GM19238 (cell line): ENCODE measurements around the gene DOCK8.

Source experiments
- DNase-seq: peaks from one replicate; pipeline ENCODE4 v3.0.0; 2011; ENCODE audit warnings: low spot score; ENCODE audit not compliant: insufficient read length

The DOCK8 gene

DNA sequence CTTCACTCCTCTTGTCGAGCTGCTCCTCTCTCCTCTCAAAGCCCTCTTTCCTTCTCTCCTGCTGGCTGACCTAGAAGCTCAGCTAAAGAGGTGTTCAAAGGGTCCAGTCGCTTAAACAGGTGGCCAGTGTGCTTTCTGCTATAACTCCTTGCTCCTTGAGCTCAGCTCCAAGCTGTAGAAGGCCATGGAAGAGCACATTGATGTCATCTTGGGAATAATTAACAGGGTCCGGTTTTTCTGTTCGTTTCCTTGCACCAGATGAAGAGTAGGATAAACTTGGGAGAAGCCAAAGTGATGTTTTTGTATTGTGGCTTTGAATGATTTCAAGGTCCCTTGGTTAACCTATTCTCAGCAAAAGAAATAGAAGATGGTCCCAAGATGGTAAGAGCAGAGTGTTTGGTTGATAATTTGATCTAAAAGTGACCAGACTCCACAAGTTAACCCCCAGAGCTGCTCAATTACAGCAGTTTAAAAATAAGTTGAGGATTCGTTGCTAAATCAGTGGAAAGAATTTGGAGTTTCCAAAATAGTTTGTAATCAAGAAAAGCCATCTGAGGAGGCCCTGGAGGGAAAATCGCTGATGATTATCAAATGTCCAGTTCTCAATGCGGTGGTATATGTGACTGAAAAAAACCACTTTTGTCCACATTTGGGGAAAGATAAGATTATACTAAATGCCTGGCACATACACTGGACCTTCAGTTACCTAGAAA lies 148.1 kb downstream of the DOCK8 start:
- DNase-seq, result no peak

- DNase-seq, result no peak
Observed at GRCh38 chr9:363274-363612, 148.6 kb downstream of the DOCK8 start.

DNA sequence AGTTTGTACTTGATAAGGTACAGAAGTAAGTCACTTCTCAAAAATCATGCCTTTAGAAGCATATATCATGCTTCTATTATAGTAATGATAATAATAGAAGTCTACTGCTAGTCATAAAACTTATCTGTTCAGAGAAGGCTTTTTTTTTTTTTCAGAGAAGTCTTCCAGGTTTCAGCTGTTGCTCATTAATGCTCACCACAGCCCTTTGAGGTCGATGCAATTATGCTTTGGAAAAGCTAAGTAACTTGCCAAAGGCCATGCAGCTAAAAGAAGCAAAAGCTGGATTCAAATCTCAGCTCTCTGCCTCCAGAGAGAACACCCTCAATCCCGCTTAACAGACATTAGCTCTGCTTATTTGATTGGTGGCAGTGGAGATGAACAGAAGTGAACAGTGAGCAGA lies 150.8 kb downstream of the DOCK8 start:
- no peak for DNase-seq

GRCh38 chr9:366620-367019 lies 152.0 kb downstream of the DOCK8 start:
- DNase-seq, result no peak

DNA sequence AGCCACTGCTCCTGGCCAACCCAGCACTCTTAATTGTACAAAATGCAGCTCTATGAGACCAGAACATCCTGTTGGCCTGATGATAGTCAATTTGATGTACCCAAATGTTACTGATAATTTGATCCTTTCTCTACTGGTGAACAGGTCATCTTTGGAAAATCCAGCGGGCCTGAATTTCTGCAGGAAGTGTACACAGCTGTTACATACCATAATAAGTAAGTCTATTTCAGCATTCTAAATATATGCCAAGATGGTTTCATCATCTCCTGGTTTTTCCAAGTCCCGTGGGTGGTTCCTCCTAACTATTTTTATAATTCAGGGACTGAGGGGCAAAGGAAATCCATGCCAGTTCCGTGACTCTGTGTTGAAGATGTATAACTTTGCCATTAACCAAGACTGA lies 155.4 kb downstream of the DOCK8 start:
- no peak for DNase-seq

DNA sequence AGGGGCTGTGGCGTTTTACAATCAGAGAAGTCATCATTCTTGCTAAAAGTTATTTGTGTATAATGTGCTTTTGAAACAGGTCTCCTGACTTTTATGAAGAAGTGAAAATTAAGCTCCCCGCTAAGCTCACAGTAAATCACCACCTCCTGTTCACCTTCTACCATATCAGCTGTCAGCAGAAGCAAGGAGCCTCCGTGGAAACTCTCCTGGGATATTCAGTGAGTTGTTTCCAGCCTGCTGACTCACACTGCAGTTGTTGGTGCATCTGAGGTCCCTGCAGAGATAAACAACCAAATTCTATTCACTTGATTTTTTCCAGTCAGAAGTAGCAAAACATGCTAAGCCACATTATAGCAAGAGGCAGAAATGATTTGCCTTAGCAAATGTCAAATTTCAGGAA lies 156.7 kb downstream of the DOCK8 start:
- DNase-seq, result no peak

DNA sequence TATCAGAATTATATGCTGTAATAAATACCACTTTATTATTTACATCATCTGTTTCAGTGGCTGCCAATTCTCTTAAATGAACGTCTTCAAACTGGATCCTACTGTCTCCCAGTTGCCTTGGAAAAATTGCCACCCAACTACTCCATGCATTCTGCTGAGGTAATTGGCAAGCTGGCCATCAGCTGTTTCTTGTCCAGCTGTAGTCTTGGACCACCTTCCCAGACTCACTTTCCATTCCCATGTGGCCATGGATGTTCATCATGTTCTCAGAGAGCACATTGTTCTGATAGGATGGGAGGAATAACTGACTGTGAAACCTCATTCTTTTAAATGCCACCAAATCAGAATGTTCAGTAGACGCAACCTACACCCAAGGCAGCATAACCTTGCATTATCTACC lies 157.5 kb downstream of the DOCK8 start:
- no peak for DNase-seq

GRCh38 chr9:373759-374206 lies 159.1 kb downstream of the DOCK8 start:
- no peak for DNase-seq

- no peak for DNase-seq
Observed at GRCh38 chr9:374736-375135, 160.1 kb downstream of the DOCK8 start.

DNA sequence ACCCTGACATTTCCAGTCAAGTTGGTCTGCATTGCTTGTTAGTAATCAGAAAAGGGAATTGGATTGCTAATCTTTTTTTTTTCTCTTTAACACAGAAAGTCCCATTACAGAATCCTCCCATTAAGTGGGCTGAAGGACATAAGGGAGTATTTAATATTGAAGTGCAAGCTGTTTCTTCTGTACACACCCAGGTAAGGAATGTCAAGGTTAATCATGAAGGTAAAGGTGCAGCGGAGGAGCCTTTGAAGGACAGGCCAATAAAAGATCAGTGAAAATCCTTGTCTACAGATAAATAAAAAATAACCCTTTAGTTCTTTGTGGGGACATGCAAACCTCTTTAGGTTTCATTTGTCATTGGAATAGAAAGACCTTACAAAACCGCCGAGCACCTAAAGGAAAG lies 161.4 kb downstream of the DOCK8 start:
- DNase-seq, result no peak

DNA sequence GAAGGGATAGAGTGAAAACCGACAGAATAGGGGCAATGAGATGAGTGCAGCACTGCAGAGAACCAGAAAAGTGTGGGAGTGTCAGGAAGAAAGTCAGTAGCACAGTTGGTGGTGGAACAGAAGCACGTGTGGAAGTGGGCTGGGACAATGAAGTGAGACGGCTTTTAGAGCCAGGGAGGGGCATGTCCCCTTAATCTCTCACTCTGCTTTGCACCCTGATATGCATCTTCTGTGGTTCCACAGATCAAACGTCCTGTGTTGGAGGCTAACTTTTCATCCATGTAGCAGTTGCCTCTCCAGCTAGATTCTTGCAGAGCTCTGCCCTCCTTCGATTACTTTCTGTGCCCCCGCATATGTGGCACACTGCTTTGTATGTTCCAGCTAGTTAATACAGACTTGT lies 163.6 kb downstream of the DOCK8 start:
- DNase-seq, result no peak

GRCh38 chr9:382383-382782 lies 167.7 kb downstream of the DOCK8 start:
- no peak for DNase-seq

- no peak for DNase-seq
Observed at GRCh38 chr9:385818-386398, 171.2 kb downstream of the DOCK8 start.

- no peak for DNase-seq
Observed at GRCh38 chr9:389159-389558, 174.5 kb downstream of the DOCK8 start.

- DNase-seq, result no peak
Observed at GRCh38 chr9:389758-390157, 175.1 kb downstream of the DOCK8 start.

DNA sequence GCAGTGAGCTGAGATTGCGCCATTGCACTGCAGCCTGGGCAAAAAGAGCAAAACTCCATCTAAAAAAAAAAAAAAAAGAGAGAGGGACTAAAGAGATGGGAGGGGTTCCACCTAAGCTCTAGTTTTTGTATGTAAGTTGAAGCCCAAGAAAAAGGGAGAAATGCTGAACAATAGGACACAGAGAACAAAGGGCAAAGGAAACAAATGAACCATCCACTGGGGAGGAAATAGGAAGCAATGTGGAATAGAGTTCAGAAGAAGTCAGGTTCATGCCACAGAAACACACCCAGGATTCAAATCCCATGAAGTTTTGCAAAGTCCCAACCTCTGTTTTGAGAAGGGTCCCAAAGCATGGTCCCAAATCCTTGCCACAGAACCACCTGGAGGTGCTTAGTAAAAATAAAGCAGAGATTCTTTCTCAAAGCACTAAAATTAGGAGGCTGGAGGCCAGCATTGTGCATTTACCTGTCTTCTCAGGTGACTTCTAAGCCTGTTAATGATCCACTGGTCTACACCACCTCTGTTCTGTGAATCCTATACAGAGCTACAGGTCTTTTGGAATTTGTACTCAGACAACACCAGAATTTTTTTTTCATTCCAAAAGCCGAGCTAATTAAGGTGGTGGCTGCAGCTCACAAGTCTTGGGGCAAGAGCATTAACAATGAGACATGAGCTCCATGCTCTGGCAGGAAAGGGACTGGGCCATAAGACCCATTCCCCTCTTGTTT lies 177.6 kb downstream of the DOCK8 start:
- no peak for DNase-seq

- DNase-seq, result no peak
Observed at GRCh38 chr9:394347-395052, 179.8 kb downstream of the DOCK8 start.

GRCh38 chr9:396396-396795 lies 181.7 kb downstream of the DOCK8 start:
- DNase-seq, result no peak

DNA sequence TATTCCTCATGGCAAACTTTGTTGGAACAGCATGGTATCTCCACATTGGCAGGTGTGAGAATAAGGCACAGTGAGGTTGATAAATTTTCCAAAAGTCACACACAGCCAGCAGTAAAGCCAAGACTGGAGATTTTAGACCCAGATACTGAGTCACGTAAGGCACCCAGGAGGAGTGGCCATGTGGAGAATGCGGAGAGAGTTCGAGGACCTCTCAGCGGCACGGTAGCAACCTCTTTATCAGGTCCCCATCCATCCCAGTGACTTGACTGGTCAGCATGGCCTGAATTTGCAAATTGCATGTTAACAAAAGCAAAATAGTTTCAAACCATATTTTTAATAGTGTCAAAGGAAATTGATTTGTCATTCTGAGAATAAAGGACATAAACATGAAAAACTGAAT lies 183.4 kb downstream of the DOCK8 start:
- DNase-seq, result no peak

DNA sequence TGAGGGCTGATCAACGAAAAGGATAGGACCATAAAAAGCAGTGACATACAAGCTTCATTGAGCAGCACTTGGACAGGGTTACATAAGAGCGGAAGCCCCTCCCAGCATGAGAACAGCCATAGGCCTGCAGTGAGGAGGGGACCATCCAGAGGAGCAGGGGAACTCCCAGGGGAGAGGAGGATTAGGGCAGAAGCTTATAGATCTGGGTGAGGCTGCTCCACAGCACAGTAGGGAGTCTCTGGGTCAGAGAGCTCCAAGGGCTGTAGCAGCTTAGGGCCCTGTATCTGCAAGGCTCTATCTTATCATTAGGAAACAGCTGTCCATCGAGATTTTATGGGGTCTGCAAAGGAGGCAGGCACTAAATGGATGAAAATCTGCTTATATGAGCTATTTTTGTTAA lies 186.6 kb downstream of the DOCK8 start:
- no peak for DNase-seq

DNA sequence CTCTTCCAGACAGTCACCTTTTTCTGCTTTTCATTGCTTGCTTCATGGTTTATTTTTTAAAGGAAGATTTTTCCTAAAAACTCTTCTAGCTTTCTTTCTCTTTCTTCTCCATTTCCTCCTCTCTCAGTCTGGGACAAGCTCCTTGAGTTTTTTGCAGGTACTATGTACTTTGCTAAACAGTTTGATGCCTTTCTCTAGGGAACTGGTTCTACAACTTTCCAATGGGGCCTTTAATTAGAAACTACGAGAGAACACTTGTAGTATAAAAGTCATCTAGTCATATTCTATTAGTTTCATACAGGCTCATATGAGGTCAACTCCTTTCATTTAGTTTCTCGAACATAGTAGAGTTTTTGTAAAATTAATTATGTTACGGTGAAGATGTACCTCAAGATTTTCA lies 189.6 kb downstream of the DOCK8 start:
- no peak for DNase-seq

- DNase-seq, result no peak
Observed at GRCh38 chr9:405341-405740, 190.7 kb downstream of the DOCK8 start.
